ENCODE measurements around the gene NEURL1.

Gene NEURL1

DNA sequence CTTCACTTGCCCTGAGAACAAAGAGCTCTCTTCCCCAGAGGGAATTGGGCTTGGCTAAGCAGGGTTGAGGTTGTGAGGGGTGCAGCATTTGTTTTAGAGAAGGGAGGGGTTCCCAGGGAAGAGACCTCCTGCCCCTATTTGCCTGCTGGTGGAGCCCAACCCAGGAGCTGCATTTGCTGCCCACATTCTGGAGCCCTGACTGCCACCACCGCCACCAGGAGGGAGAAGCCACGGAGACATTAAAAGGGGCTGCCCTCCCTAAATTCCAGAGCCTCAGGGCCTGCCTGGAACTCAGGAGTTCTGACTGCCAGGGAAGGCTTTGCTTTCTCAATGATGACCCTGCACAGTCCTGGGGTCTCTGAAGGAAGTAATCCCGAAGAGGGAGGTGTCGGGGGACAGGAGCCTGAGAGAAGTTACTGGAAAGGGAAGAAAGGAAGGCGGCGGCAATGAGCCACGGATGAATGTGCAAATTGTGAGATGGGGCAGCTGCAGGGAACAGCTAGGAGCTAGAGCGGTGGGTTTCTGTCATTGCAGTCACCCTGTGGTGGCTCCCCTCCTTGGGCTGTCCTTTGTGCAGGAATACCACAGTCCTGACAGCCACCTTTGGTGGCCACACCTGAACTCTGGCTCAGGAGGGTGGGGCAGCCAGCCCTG lies 51.3 kb downstream of the NEURL1 start:
- Histone ChIP-seq H2BK12ac (ENCODE audit: low read length in 2 of 2) (no peak overlapping the region), H2BK5ac (ENCODE audit: low read depth, low read length, poor library complexity, severe bottlenecking) (no peak overlapping the region), H3K23ac (ENCODE audit: low read length in 2 of 2) (no peak overlapping the region), H3K27ac (ENCODE audit: low read length, poor library complexity, severe bottlenecking) (no peak overlapping the region), H3K79me1 (replicated peaks; ENCODE audit: low read length, poor library complexity, severe bottlenecking) (no peaks in the 10 kb centered on the region), H3K18ac (ENCODE audit: low read depth in 1 of 2, low read length in 2 of 2) (no peak overlapping the region), H2BK120ac (ENCODE audit: low read depth, low read length) (no peak overlapping the region), H3K4ac (ENCODE audit: low read depth in 1 of 2, low read length in 2 of 2) (no peak overlapping the region), H3K14ac (ENCODE audit: low read length in 2 of 2) (no peak overlapping the region), H2BK15ac (ENCODE audit: low read depth, poor library complexity, severe bottlenecking) (no peak overlapping the region), H3K36me3 (ENCODE audit: control insufficient read depth in 1 of 2, insufficient read depth in 2 of 2, low read depth in 1 of 2, low read length in 2 of 2) (no peaks in the 10 kb centered on the region), H2AK5ac (ENCODE audit: low read length, severe bottlenecking) (no peak overlapping the region), H3K4me2 (ENCODE audit: low read length, poor library complexity, severe bottlenecking) (no peak overlapping the region), H4K8ac (ENCODE audit: low read length) (no peak overlapping the region), H3K27me3 (ENCODE audit: control insufficient read depth in 1 of 2, insufficient read depth in 1 of 2, low read length in 2 of 2) (peaks cover 86 to 92% of the 10 kb centered on the region in 2 experiments), H3K4me1 (ENCODE audit: control insufficient read depth, insufficient read depth, low read depth, low read length) (peaks cover 7% of the 10 kb centered on the region), H2AFZ (ENCODE audit: low read depth, low read length) (no peak overlapping the region), H4K91ac (ENCODE audit: low read length) (no peak overlapping the region), H3K9ac (ENCODE audit: low read length) (no peak overlapping the region), H3K4me3 (ENCODE audit: insufficient read depth in 1 of 2, low read depth in 1 of 2, low read length in 2 of 2) (no peak overlapping the region), H3K9me3 (ENCODE audit: control insufficient read depth, low read length) (no peaks in the 10 kb centered on the region)
- 87% methylated on average over 8 of the region's 8 CpGs for WGBS
- no peak for DNase-seq

DNA sequence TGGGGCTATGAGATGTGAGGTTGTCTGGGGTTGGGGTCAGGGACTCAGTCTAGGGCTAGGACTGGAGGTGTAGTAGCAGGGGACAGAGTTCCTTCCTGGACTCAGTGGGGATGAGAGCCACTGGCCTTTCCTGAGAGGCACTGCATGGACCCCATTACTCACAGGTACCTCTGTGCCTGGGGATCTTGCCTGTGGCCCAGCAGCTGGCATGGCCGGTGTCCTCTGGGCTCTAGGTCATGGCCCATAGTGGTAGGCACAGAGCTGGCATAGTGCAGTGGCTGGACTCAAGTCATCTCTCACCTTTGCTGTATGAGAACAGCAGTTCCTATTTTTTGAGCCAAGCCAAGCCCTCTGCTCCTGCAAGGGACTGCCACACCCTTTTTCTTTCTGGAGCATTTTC lies 51.9 kb downstream of the NEURL1 start:
- no peak overlapping the region for H3K23ac ChIP-seq (ENCODE audit: low read length in 2 of 2)
- no peak overlapping the region for H3K4me3 ChIP-seq (ENCODE audit: insufficient read depth in 1 of 2, low read depth in 1 of 2, low read length in 2 of 2)
- H2BK15ac ChIP-seq (ENCODE audit: low read depth, poor library complexity, severe bottlenecking), result no peak overlapping the region
- H3K4me2 ChIP-seq (ENCODE audit: low read length, poor library complexity, severe bottlenecking), result no peak overlapping the region
- H3K79me1 ChIP-seq (replicated peaks; ENCODE audit: low read length, poor library complexity, severe bottlenecking), result no peaks in the 10 kb centered on the region
- no peak overlapping the region for H2BK5ac ChIP-seq (ENCODE audit: low read depth, low read length, poor library complexity, severe bottlenecking)
- H3K27ac ChIP-seq (ENCODE audit: low read length, poor library complexity, severe bottlenecking), result no peak overlapping the region
- H2BK120ac ChIP-seq (ENCODE audit: low read depth, low read length), result no peak overlapping the region
- no peak overlapping the region for H2BK12ac ChIP-seq (ENCODE audit: low read length in 2 of 2)
- no peaks in the 10 kb centered on the region for H3K36me3 ChIP-seq (ENCODE audit: control insufficient read depth in 1 of 2, insufficient read depth in 2 of 2, low read depth in 1 of 2, low read length in 2 of 2)
- H3K4me1 ChIP-seq (ENCODE audit: control insufficient read depth, insufficient read depth, low read depth, low read length), result peaks cover 7% of the 10 kb centered on the region
- H4K8ac ChIP-seq (ENCODE audit: low read length), result no peak overlapping the region
- WGBS, result 95% methylated on average over 1 of the region's 1 CpG
- H4K91ac ChIP-seq (ENCODE audit: low read length), result no peak overlapping the region
- no peak overlapping the region for H3K14ac ChIP-seq (ENCODE audit: low read length in 2 of 2)
- H2AK5ac ChIP-seq (ENCODE audit: low read length, severe bottlenecking), result no peak overlapping the region
- DNase-seq, result no peak
- no peak overlapping the region for H3K4ac ChIP-seq (ENCODE audit: low read depth in 1 of 2, low read length in 2 of 2)
- H2AFZ ChIP-seq (ENCODE audit: low read depth, low read length), result no peak overlapping the region
- no peak overlapping the region for H3K18ac ChIP-seq (ENCODE audit: low read depth in 1 of 2, low read length in 2 of 2)
- no peak overlapping the region for H3K9ac ChIP-seq (ENCODE audit: low read length)
- H3K27me3 ChIP-seq (ENCODE audit: control insufficient read depth in 1 of 2, insufficient read depth in 1 of 2, low read length in 2 of 2), result peaks cover 90 to 92% of the 10 kb centered on the region in 2 experiments
- H3K9me3 ChIP-seq (ENCODE audit: control insufficient read depth, low read length), result no peaks in the 10 kb centered on the region

DNA sequence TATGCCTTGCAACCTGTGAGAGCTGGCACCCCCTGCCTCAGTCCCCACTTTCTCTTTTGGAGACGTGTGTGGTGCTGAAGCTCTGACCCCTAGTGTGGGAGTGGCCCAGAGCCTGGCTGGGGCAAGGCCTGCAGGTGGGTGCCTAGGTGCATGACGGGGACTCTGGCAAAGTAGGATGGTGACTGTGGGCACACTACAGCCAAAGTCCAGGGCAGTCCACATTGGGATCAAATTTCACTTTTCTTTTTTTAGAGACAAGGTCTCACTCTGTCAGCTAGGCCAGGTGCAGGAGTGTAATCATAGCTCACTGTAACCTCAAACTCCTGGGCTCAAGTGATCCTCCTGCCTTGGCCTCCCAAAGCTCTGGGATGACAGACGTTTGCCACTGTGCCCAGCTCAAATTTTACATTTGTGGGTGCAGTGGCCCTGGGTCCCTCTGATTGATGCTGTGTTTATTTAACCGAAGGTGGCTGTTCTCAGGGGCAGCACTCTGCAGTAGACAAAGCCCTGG lies 52.3 kb downstream of the NEURL1 start:
- DNase-seq, result no peak
- peaks cover 92% of the 10 kb centered on the region in 2 experiments for H3K27me3 ChIP-seq (ENCODE audit: control insufficient read depth in 1 of 2, insufficient read depth in 1 of 2, low read length in 2 of 2)
- peaks cover 7% of the 10 kb centered on the region for H3K4me1 ChIP-seq (ENCODE audit: control insufficient read depth, insufficient read depth, low read depth, low read length)
- no peak overlapping the region for H4K91ac ChIP-seq (ENCODE audit: low read length)
- no peak overlapping the region for H3K18ac ChIP-seq (ENCODE audit: low read depth in 1 of 2, low read length in 2 of 2)
- H2AK5ac ChIP-seq (ENCODE audit: low read length, severe bottlenecking), result no peak overlapping the region
- H2BK15ac ChIP-seq (ENCODE audit: low read depth, poor library complexity, severe bottlenecking), result no peak overlapping the region
- H3K27ac ChIP-seq (ENCODE audit: low read length, poor library complexity, severe bottlenecking), result no peak overlapping the region
- H2AFZ ChIP-seq (ENCODE audit: low read depth, low read length), result no peak overlapping the region
- H3K79me1 ChIP-seq (replicated peaks; ENCODE audit: low read length, poor library complexity, severe bottlenecking), result no peaks in the 10 kb centered on the region
- H3K23ac ChIP-seq (ENCODE audit: low read length in 2 of 2), result no peak overlapping the region
- no peak overlapping the region for H3K4me2 ChIP-seq (ENCODE audit: low read length, poor library complexity, severe bottlenecking)
- H2BK120ac ChIP-seq (ENCODE audit: low read depth, low read length), result no peak overlapping the region
- H3K9ac ChIP-seq (ENCODE audit: low read length), result no peak overlapping the region
- no peak overlapping the region for H4K8ac ChIP-seq (ENCODE audit: low read length)
- no peak overlapping the region for H3K14ac ChIP-seq (ENCODE audit: low read length in 2 of 2)
- no peak overlapping the region for H2BK12ac ChIP-seq (ENCODE audit: low read length in 2 of 2)
- H2BK5ac ChIP-seq (ENCODE audit: low read depth, low read length, poor library complexity, severe bottlenecking), result no peak overlapping the region
- no peaks in the 10 kb centered on the region for H3K9me3 ChIP-seq (ENCODE audit: control insufficient read depth, low read length)
- H3K36me3 ChIP-seq (ENCODE audit: control insufficient read depth in 1 of 2, insufficient read depth in 2 of 2, low read depth in 1 of 2, low read length in 2 of 2), result no peaks in the 10 kb centered on the region
- H3K4me3 ChIP-seq (ENCODE audit: insufficient read depth in 1 of 2, low read depth in 1 of 2, low read length in 2 of 2), result no peak overlapping the region
- WGBS, result 76% methylated on average over 4 of the region's 4 CpGs
- H3K4ac ChIP-seq (ENCODE audit: low read depth in 1 of 2, low read length in 2 of 2), result no peak overlapping the region

DNA sequence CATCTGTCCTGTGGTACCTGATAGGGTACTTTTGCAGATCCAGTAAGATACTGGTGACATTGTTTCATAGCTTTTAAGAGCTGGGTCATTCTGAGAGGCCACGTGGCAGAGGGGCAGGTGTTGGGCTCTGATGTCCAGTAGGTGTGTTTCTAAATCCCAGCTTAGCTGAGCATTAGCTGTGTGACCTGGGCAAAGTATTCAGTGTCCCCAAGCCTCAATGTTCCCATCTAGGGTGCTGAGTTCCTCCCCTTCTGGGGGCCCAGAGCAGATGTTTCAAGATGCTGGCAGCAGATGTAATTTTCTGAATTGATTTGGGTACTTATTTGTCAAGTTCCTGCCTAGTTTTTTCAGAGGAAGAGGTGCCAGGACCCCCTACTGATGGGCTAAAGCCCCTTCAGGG lies 52.9 kb downstream of the NEURL1 start:
- H2AK5ac ChIP-seq (ENCODE audit: low read length, severe bottlenecking), result no peak overlapping the region
- H3K36me3 ChIP-seq (ENCODE audit: control insufficient read depth in 1 of 2, insufficient read depth in 2 of 2, low read depth in 1 of 2, low read length in 2 of 2), result no peaks in the 10 kb centered on the region
- H4K8ac ChIP-seq (ENCODE audit: low read length), result no peak overlapping the region
- DNase-seq, result no peak
- H2AFZ ChIP-seq (ENCODE audit: low read depth, low read length), result no peak overlapping the region
- no peak overlapping the region for H2BK5ac ChIP-seq (ENCODE audit: low read depth, low read length, poor library complexity, severe bottlenecking)
- no peak overlapping the region for H3K27ac ChIP-seq (ENCODE audit: low read length, poor library complexity, severe bottlenecking)
- H2BK12ac ChIP-seq (ENCODE audit: low read length in 2 of 2), result no peak overlapping the region
- H3K27me3 ChIP-seq (ENCODE audit: control insufficient read depth in 1 of 2, insufficient read depth in 1 of 2, low read length in 2 of 2), result peaks cover 89% of the 10 kb centered on the region in 2 experiments
- no peak overlapping the region for H4K91ac ChIP-seq (ENCODE audit: low read length)
- no peak overlapping the region for H3K23ac ChIP-seq (ENCODE audit: low read length in 2 of 2)
- no peak overlapping the region for H3K4ac ChIP-seq (ENCODE audit: low read depth in 1 of 2, low read length in 2 of 2)
- no peaks in the 10 kb centered on the region for H3K79me1 ChIP-seq (replicated peaks; ENCODE audit: low read length, poor library complexity, severe bottlenecking)
- no peak overlapping the region for H3K9ac ChIP-seq (ENCODE audit: low read length)
- H2BK120ac ChIP-seq (ENCODE audit: low read depth, low read length), result no peak overlapping the region
- H3K9me3 ChIP-seq (ENCODE audit: control insufficient read depth, low read length), result no peaks in the 10 kb centered on the region
- H3K4me3 ChIP-seq (ENCODE audit: insufficient read depth in 1 of 2, low read depth in 1 of 2, low read length in 2 of 2), result no peak overlapping the region
- H3K4me2 ChIP-seq (ENCODE audit: low read length, poor library complexity, severe bottlenecking), result no peak overlapping the region
- no peak overlapping the region for H2BK15ac ChIP-seq (ENCODE audit: low read depth, poor library complexity, severe bottlenecking)
- H3K18ac ChIP-seq (ENCODE audit: low read depth in 1 of 2, low read length in 2 of 2), result no peak overlapping the region
- peaks cover 7% of the 10 kb centered on the region for H3K4me1 ChIP-seq (ENCODE audit: control insufficient read depth, insufficient read depth, low read depth, low read length)
- 61% methylated on average over 1 of the region's 1 CpG for WGBS
- H3K14ac ChIP-seq (ENCODE audit: low read length in 2 of 2), result no peak overlapping the region
